ENCODE measurements around the gene MYL7. TPM values are rescaled to one million over a fixed set of nuclear protein-coding genes. Genes with fewer than 3 reads are reported as not detected.
"Not testable (repeated sequence)": the region's sequence is repeated elsewhere in the genome, so short reads cannot be mapped to it uniquely, and the experiment has no call there.

Gene MYL7
- polyA plus RNA-seq, 1 donor: 7.0 TPM

DNA sequence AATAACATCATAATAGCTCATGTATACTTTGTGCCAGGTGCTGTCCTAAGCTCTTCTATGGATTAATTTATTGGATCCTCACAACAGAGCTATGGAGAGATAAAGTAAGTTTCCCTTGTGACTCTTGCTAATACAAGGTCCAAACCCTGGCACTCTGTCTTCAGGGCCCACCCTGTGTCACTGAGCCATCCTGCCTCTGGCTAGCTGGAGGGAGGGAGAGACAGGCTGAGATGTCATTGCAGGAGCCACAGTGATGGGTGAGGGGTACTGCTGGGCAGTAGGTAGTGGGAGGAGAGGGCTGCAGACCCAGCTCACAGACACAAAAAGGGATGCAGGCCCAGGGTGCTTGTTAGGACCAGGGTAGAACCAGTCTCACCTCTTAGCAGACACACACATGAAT, 31.2 kb upstream of the MYL7 start:
- no peak for DNase-seq (ENCODE audit: low read depth)

DNA sequence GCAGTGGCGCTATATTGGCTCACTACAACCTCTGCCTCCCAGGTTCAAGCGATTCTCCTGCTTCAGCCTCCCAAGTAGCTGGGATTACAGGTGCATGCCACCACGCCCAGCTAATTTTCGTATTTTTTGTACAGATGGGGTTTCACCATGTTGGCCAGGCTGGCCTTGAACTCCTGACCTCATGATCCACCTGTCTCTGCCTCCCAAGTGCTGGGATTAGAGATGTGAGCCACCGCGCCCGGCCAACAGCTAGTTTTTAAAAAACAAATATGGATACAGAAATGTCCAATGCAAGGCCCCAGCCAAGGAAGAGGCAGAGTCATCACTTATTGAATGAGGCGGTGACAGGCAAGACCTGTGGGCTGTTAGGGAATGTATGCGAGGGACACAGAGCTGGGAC, 30.8 kb upstream of the MYL7 start:
- not testable (repeated sequence) for DNase-seq (ENCODE audit: low read depth)

DNA sequence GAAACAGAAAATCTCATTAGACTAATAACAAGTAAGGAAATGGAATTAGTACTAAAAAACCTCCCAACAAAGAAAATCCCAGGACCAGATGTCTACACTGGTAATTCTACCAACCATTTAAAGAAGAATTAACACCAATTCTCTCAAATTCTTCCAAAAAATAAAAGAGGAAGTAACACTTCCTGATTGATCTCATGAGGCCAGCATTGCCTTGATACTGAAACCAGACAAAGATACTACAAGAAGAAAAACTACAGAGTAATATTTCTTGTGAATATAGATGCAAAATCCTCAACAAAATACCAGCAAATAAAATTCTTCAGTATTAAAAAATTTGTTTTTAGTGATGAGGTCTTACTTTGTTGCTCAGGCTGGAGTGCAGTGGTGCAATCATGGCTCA, 26.8 kb upstream of the MYL7 start:
- no peak for DNase-seq (ENCODE audit: low read depth)

DNA sequence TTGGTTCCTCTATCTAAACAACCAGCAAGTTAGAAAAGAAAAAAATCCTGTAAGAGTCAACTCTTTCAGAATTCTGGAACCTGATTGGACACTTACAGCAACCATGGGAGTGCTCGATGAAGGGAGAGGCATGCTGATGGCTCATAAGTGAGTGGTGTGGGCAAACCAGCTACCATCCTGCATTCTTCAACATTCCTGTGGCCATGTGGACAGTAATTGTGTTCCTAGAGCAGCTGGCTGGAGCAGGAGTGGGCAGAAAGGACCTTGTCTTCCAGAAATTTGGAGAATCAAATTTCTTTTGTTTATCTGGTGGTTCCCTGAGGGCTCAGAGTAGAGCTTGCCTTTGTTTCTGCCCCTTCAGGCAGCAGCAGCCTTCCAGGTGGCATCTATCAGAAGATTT, 22.5 kb upstream of the MYL7 start:
- DNase-seq (ENCODE audit: low read depth): no peak

GRCh38 chr7:44162785-44163395, 21.8 kb upstream of the MYL7 start:
- DNase-seq (ENCODE audit: low read depth): no peak

DNA sequence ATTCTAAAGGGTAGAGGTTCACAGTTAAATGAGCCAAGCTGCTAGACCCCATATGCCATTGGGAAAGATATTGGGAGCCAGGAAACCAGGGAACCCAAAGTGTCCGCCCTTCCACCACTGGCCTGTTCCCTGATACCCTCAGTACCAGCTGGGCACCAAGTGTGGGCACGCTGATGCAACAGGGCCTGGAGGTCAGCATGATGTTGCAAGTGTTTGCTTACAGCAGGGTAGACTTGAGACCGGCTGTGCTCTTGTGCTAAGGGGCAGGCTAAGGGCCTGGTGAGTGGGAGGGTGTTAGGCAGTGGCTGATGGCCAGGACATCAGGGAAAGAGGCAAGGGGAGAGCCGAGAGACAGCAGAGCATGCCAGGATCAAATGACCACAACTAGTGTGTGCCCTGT, 21.0 kb upstream of the MYL7 start:
- no peak for DNase-seq (ENCODE audit: low read depth)

- DNase-seq (ENCODE audit: low read depth): no peak
These were observed 20.2 kb upstream of the MYL7 start for GRCh38 chr7:44161371-44161770.

DNA sequence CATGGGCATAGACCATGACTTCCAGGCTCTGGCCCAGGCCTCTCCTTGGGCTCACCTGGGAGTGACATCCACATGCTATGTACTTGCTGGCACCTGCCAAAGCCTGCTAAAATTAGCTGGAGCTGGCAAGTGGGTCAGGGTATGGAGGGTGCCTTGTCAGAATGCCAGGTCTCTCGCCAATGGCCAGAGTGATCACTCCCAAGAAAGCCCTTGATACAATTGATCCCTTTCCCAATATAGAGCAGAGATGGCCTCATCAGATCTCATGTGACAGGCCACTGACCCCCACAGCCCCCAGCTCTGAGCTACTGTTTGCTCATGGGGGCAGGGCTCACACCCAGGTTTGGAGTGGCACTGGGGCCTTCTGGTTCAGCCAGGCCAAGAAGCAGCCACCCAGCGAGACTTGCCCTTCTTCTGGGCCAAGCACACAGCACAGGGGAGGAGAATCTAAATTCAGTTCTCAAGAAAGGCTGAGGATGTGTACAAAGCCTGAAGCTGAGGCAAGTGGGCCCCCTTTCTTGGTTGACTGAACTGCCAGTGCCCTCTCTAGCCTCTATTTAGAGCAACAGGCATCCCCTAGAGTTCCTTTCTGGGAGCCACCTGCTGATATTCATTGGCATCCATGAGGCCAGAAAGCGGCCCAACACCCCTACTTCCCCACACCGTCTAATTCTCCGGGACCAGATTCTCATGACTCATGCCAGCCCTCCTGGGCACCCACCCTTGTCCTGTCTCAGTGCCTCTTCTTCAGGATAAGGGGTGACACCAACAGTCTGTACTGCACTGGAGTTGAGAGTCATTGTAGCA, 18.9 kb upstream of the MYL7 start:
- no peak for DNase-seq (ENCODE audit: low read depth)

- DNase-seq (ENCODE audit: low read depth): no peak
These were observed 17.9 kb upstream of the MYL7 start for GRCh38 chr7:44158873-44159631.

DNA sequence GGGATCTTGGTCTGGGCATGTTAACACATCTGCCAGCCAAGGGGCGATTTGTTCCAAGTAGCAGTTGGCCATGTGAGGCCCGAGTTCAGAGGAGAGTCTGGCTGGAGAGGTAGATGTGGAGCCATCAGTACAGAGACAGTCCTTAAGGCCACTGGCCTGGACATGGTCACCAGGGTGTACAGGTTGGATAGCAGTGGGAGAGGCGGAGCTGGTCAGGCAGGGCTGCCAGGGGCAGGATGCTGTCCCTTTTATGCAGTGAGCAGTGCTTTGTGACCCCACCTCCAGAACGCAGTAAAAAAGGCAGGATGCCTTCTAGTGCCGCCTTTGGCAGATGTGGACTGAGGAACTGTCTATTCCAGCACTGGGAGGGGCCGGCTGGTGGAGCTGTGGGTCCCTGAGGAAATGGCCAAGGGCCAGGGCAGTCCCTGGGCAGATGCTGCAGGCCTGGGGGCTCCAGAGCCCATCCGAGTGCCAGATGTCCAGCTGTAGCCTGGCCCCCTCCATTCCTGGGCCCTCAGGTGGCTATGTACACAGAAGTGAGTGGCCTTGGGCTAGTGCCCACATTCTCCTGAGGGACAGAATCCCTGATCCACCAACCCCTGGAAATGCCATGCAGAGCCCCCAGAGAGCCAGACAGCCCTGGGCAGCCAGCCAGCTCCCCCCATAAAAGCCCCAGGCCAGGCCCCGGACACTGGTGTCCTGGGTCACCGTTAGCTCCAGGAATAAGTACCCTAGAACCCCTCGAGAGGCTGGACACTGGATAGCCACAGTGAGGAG, 17.2 kb upstream of the MYL7 start:
- no peak for DNase-seq (ENCODE audit: low read depth)

DNA sequence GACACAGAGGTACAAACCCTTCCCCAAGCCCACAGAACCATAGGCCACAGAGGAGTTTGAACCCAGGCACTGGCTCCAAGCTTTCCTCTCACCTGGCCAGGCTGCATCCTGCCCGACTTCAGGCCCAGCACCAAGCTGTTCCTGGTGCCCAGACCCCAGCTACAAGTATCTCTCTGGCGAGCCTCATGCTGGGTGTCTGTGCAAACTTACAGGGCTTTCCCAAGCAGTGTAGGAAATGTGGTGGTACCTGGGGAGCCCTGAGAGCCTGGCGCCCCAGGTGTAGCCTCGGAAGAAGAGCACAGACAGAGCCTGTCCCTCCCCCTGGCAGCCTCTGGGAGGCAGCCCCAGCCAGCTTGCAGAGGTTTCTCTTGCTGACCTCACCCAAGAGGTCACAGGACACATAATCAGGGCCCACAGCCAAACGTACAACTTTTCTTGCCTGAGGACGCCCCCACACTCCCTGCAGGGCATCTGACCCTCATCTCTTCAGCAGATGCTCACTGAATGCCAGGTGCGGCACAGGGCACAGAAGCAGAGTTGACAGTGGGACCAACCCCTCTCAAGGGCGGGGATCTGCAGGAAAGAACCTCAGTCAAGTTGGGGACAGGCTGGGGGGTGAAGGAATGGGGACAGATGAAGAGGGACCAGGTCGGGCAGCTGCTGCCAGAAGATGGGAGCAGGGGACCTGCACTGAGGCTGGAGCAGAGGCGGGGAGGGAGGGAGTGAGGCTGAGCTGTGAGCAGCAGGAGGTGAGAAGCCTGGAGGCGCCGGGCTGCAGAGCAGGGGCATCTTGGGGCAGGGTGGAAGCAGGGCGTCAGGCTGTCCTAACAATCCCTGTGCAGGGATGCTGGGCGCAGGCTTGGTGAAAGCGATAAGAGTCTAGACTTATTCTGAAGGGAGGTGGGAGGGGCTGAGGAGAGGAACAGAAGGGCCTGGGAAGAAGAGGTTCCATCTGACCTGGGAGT, 16.3 kb upstream of the MYL7 start:
- no peak for DNase-seq (ENCODE audit: low read depth)

DNA sequence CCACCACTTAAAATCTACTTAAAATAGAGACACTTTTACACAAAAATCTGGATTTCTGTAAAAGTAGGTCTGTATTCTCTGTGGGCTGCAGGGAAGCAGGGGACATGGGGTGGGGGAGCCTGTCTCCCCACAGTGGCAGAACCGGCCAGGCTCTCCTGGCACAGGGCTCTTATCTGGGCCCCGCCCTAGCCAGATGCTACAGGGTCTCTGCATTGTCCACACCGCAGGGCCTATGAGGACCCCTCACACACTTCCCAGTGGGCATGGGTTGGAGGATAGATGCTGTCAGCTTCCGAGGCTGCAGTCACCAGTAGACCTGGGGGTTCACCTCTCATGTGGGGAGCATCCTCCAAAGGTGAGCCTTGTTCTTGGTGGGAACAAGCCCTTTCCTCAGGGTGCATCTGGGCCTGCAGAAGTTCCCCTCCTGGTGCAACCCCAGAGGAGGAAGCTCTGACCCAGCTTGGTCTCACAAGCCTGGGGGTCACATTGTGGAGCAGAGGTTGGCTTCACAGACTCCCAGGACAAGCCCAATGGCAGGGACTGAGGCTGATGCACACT, 15.4 kb upstream of the MYL7 start:
- no peak for DNase-seq (ENCODE audit: low read depth)

GRCh38 chr7:44155191-44156185, 14.4 kb upstream of the MYL7 start:
- DNase-seq (ENCODE audit: low read depth): no peak

- DNase-seq (ENCODE audit: low read depth): no peak
These were observed 13.6 kb upstream of the MYL7 start for GRCh38 chr7:44154703-44155102.

GRCh38 chr7:44153948-44154335, 12.8 kb upstream of the MYL7 start:
- DNase-seq (ENCODE audit: low read depth): no peak

DNA sequence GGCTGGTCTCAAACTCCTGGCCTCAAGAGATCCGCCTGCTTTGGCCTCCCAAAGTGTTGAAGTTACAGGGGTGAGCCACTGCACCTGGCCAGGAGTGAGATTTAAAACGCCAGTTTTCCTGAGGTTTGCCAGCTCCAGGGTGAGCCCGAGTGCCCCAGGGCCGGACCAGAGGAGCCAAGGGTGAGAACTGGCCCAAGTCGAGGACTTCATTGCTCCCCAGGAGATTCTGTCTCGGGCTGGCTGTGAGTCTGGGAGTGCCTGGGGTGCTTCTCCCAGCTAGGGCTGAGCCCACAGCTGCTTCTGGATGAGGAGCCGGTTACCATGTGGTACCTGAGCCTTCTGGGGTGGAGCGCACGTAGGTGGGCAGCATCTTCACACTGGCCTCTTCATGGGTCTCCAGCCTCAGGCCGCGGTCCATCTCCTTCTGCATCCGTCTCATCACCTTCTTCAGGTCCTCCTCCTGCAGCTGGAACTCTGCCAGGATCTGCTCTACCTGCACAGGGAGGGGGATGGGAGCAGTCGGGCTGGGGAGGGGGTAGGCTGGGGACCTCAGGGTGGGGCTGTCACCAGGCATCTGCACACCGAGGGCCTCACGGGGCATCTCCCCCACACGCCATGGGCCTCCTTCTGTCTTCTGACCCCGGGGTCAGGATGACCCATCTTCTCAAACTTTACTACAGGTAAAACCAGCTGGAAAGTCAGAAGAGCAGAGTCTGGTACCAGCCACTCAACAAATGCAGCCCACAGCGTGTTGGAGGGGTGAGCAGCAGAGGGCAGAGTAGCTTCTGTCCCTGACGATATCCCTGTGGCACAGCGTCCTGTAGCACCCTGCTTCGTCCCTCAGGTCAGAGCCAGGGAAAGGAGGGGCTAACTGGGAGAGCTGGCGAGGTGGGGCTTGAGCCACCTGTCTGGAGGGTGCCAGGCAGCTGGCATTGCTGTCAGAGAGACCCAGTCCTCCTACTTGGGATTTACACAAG, 12.1 kb upstream of the MYL7 start:
- DNase-seq (ENCODE audit: low read depth): no peak

DNA sequence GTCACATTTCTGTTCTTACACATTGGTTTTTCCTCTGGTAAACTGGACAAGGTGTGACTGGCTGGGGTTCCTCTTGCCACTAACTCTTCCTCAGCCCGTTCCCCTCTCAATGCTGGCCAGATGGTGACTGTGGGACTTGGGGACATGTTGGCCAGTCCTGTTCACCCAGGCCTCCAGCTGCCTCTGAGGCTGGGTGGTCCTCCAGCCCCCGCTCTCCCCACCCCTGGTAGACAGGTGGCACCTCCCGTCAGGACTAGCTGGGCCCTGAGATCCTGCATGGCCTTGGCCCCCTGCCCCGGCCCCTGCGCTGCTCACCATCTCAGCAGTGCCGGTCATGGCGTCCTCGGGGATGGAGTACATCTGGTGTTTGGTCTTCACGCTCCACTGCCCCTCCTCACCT, 10.8 kb upstream of the MYL7 start:
- DNase-seq (ENCODE audit: low read depth): no peak

Data from forelimb muscle (tissue), 1 donor.